H9 (cell line): ENCODE measurements around the gene CUEDC1. TPM values are rescaled to one million over a fixed set of nuclear protein-coding genes. Genes with fewer than 3 reads are reported as not detected.

ENCODE experiments used
- DNase-seq: peaks from one replicate; pipeline ENCODE4 v3.0.0-alpha.2; 2017
- H2AFZ ChIP-seq: one replicate; pipeline ENCODE4 v1.6.1; 2013; ENCODE audit warnings: mild to moderate bottlenecking, low read length, control low read depth, moderate library complexity
- H2AK5ac ChIP-seq: 2 replicates; pipeline ENCODE4 v1.6.1; 2013; ENCODE audit warnings: low read length, control low read depth, mixed read lengths; ENCODE audit not compliant: insufficient read length
- H2BK120ac ChIP-seq: one replicate; pipeline ENCODE4 v1.6.1; 2013; ENCODE audit warnings: low read depth, mild to moderate bottlenecking, low read length, control low read depth, inconsistent platforms; ENCODE audit not compliant: poor library complexity, severe bottlenecking
- H2BK12ac ChIP-seq: 2 replicates; pipeline ENCODE4 v1.6.1; 2013; ENCODE audit warnings: low read length, control low read depth, mixed read lengths, low read depth; ENCODE audit not compliant: insufficient read length
- H2BK15ac ChIP-seq: 2 replicates; pipeline ENCODE4 v1.6.1; 2013; ENCODE audit warnings: low read depth, low read length, control low read depth
- H2BK20ac ChIP-seq: one replicate; pipeline ENCODE4 v1.6.1; 2013; ENCODE audit warnings: low read depth, mild to moderate bottlenecking, low read length, control low read depth, inconsistent platforms; ENCODE audit not compliant: poor library complexity, severe bottlenecking
- H2BK5ac ChIP-seq: 2 replicates; pipeline ENCODE4 v1.6.1; 2013; ENCODE audit warnings: low read length, control low read depth, mixed read lengths; ENCODE audit not compliant: insufficient read length
- H3K14ac ChIP-seq: 2 replicates; pipeline ENCODE4 v1.6.1; 2013; ENCODE audit warnings: low read length, control low read depth; ENCODE audit not compliant: insufficient read depth
- H3K18ac ChIP-seq: 2 replicates; pipeline ENCODE4 v1.6.1; 2013; ENCODE audit warnings: low read depth, mild to moderate bottlenecking, mixed read lengths, low read length, control low read depth; ENCODE audit not compliant: insufficient read length
- H3K23ac ChIP-seq: 2 replicates; pipeline ENCODE4 v1.6.1; 2013; ENCODE audit warnings: low read length, control low read depth, mixed read lengths, low read depth; ENCODE audit not compliant: insufficient read length
- H3K23me2 ChIP-seq: 2 replicates; pipeline ENCODE4 v1.6.1; 2013; ENCODE audit warnings: low read depth, mild to moderate bottlenecking, mixed read lengths, low read length, control low read depth; ENCODE audit not compliant: insufficient read length, poor library complexity, severe bottlenecking
- H3K27ac ChIP-seq: 2 replicates; pipeline ENCODE4 v1.5.1; 2013; ENCODE audit warnings: low read length, control low read depth, mixed read lengths, low read depth; ENCODE audit not compliant: insufficient read length
- H3K27me3 ChIP-seq: 2 replicates; pipeline ENCODE4 v1.6.1; 2013; ENCODE audit warnings: low read length, control low read depth, inconsistent platforms; ENCODE audit not compliant: insufficient read depth
- H3K4ac ChIP-seq: 2 replicates; pipeline ENCODE4 v1.6.1; 2013; ENCODE audit warnings: low read depth, mild to moderate bottlenecking, control low read depth, inconsistent platforms, low read length, moderate library complexity
- H3K4me1 ChIP-seq: 2 replicates; pipeline ENCODE4 v1.6.1; 2013; ENCODE audit warnings: low read length, control low read depth, inconsistent platforms; ENCODE audit not compliant: insufficient read depth
- H3K4me2 ChIP-seq: 2 replicates; pipeline ENCODE4 v1.6.1; 2013; ENCODE audit warnings: low read length, control low read depth, mixed read lengths; ENCODE audit not compliant: insufficient read length, insufficient read depth
- H3K56ac ChIP-seq: 2 replicates; pipeline ENCODE4 v1.6.1; 2013; ENCODE audit warnings: low read depth, mild to moderate bottlenecking, mixed read lengths, low read length, control low read depth; ENCODE audit not compliant: insufficient read length
- H3K79me1 ChIP-seq: 2 replicates; pipeline ENCODE4 v1.6.1; 2013; ENCODE audit warnings: low read depth, mild to moderate bottlenecking, moderate library complexity, low read length, control low read depth, inconsistent platforms; ENCODE audit not compliant: insufficient read depth, poor library complexity, severe bottlenecking
- H3K79me2 ChIP-seq: 2 replicates; pipeline ENCODE4 v1.6.1; 2013; ENCODE audit warnings: low read length, control low read depth, inconsistent platforms; ENCODE audit not compliant: insufficient read depth
- H3K9ac ChIP-seq: 2 replicates; pipeline ENCODE4 v1.6.1; 2013; ENCODE audit warnings: low read length, control low read depth, mixed read lengths; ENCODE audit not compliant: insufficient read length; ENCODE audit errors: extremely low read depth
- H3K9me3 ChIP-seq: one replicate; pipeline ENCODE4 v1.6.1; 2013; ENCODE audit warnings: low read depth, low read length, inconsistent platforms; ENCODE audit not compliant: control insufficient read depth
- H3T11ph ChIP-seq: one replicate; pipeline ENCODE4 v1.6.1; 2013; ENCODE audit warnings: mild to moderate bottlenecking, low read length, control low read depth, inconsistent platforms
- H4K20me1 ChIP-seq: one replicate; pipeline ENCODE4 v1.6.1; 2013; ENCODE audit not compliant: control insufficient read depth, insufficient read length, insufficient read depth
- H4K5ac ChIP-seq: 2 replicates; pipeline ENCODE4 v1.6.1; 2013; ENCODE audit warnings: low read depth, mild to moderate bottlenecking, mixed read lengths, low read length, control low read depth; ENCODE audit not compliant: insufficient read length
- H4K8ac ChIP-seq: replicated peaks from 2 replicates; pipeline ENCODE4 v1.6.1; 2013; ENCODE audit warnings: low read length, control low read depth, mixed read lengths, low read depth; ENCODE audit not compliant: insufficient read length
- H4K91ac ChIP-seq: 2 replicates; pipeline ENCODE4 v1.6.1; 2013; ENCODE audit warnings: low read depth, mild to moderate bottlenecking, moderate library complexity, mixed read lengths, low read length, control low read depth; ENCODE audit not compliant: insufficient read length
- H3K27ac Mint-ChIP-seq, 3 experiments: 2 replicates in 2 of 3; 3 replicates in 1 of 3; pipeline ENCODE4 v1.8.0; 2020 to 2021; ENCODE audit warnings: mixed read lengths in 3 of 3, mild to moderate bottlenecking in 1 of 3, moderate library complexity in 1 of 3
- H3K27me3 Mint-ChIP-seq: 2 replicates; pipeline ENCODE4 v1.8.0; 2021; ENCODE audit warnings: low read depth, mild to moderate bottlenecking, moderate library complexity, mixed read lengths
- H3K36me3 Mint-ChIP-seq, 3 experiments: 2 replicates in 2 of 3; 3 replicates in 1 of 3; pipeline ENCODE4 v1.8.0; 2020 to 2021; ENCODE audit warnings: low read depth in 3 of 3, mixed read lengths in 3 of 3; ENCODE audit not compliant: insufficient read depth in 1 of 3
- H3K4me1 Mint-ChIP-seq, 2 experiments: 2 replicates each; pipeline ENCODE4 v1.8.0; 2020; ENCODE audit warnings: mixed read lengths in 2 of 2
- H3K4me3 Mint-ChIP-seq, 2 experiments: 2 replicates in 1 of 2; 3 replicates in 1 of 2; pipeline ENCODE4 v1.8.0; 2020 to 2021; ENCODE audit warnings: mild to moderate bottlenecking in 2 of 2, mixed read lengths in 2 of 2, moderate library complexity in 1 of 2
- H3K9me3 Mint-ChIP-seq, 2 experiments: 2 replicates in 1 of 2; 3 replicates in 1 of 2; pipeline ENCODE4 v1.8.0; 2020; ENCODE audit warnings: mild to moderate bottlenecking in 2 of 2, mixed read lengths in 2 of 2, moderate library complexity in 1 of 2
- WGBS: extraction: QIAGEN DNeasy Blood & Tissue Kit; methylation state at CpG from one replicate; pipeline ENCODE4 v1.1.7; 2013; ENCODE audit warnings: missing lambda C conversion rate, low lambda C conversion rate, mixed read lengths; ENCODE audit not compliant: insufficient read length; ENCODE audit errors: extremely low coverage; 5-methylcytosine and 5-hydroxymethylcytosine counted together
- total RNA-seq: library from RNA; stranded (reverse); gene quantifications from 2 replicates; pipeline ENCODE4 v1.2.1, GENCODE V29; 2021
- TF ChIP-seq, protein P1 (sequence below): fragments of 200-600 bp; sonication (generic); conservative IDR thresholded peaks from 3 replicates; pipeline ENCODE4 v1.8.0; 2021; ENCODE audit warnings: antibody characterized with exemption, mild to moderate bottlenecking

The CUEDC1 gene
- total RNA-seq, 1 experiment from 2014 or later: 7.3 TPM

DNA sequence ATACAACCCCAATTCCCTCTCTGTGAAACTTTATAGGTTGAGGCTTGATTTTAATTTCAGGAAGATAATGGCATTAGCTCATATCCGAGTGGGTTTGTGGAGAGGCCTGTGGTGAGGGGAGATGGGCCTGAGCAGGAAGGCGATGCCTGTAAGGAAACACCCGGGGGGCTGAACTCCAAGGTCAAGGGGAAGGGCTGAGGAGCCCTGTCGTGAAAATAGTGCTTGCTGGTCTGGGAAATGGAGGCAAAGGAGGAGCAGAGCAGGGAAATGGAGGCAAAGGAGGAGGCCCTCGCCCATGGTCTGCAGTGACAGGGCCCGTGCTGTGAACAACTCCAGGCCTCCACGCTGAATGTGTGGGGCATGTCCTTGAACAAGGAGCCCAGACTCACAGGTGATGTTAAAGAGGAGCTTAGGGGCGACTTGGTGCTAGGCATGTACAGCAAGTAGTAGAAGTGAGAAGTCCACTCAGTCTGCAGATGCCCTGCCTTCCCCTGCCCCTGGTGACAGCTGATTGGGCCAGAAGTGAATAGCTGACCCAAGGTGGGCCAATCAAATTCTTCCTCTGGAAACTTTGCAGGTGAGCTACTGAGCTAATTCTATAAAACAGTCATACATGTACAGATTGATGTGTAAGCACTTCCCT is 143.5 kb downstream of the CUEDC1 start:
- peak; percentile 52 for DNase-seq
- H3K4me1 ChIP-seq: no peaks in the 10 kb centered on the region
- no peaks in the 10 kb centered on the region for H3K9me3 Mint-ChIP-seq

More for the DNA sequence above, 143.5 kb downstream of the CUEDC1 start:
- no peaks in the 10 kb centered on the region for H3K79me1 ChIP-seq
- Mint-ChIP-seq H3K4me3 (no peak overlapping the region), H3K4me1 (peaks cover 5 to 18% of the 10 kb centered on the region in 2 experiments; a peak in 3 of 4 replicates), H3K36me3 (no peaks in the 10 kb centered on the region), H3K27ac (no peak overlapping the region; a peak in 1 of 7 replicates), H3K27me3 (peaks cover 28% of the 10 kb centered on the region)
- H3K4ac ChIP-seq: no peak overlapping the region
- no peaks in the 10 kb centered on the region for H4K20me1 ChIP-seq
- no peak overlapping the region for H2BK20ac ChIP-seq
- H4K8ac ChIP-seq: no peak overlapping the region
- H3T11ph ChIP-seq: no peak overlapping the region
- no peak overlapping the region for H3K56ac ChIP-seq
- no peak overlapping the region for H2BK120ac ChIP-seq
- no peak overlapping the region for H3K23ac ChIP-seq
- H2BK15ac ChIP-seq: no peak overlapping the region
- no peak overlapping the region for H2BK12ac ChIP-seq
- no peaks in the 10 kb centered on the region for H3K79me2 ChIP-seq
- no peak overlapping the region for H3K4me2 ChIP-seq
- WGBS: no CpG with 5 or more reads among the region's 8 CpGs
- H2AFZ ChIP-seq: no peak overlapping the region
- H2AK5ac ChIP-seq: no peak overlapping the region
- no peak overlapping the region for H2BK5ac ChIP-seq
- no peak overlapping the region for H3K27ac ChIP-seq
- no peak overlapping the region for H3K9ac ChIP-seq
- H3K14ac ChIP-seq: no peak overlapping the region; the same call in 1 of the 2 replicates
- H3K27me3 ChIP-seq: no peaks in the 10 kb centered on the region
- no peak overlapping the region for H4K5ac ChIP-seq
- H3K23me2 ChIP-seq: no peaks in the 10 kb centered on the region
- TF ChIP-seq, protein P1, sequence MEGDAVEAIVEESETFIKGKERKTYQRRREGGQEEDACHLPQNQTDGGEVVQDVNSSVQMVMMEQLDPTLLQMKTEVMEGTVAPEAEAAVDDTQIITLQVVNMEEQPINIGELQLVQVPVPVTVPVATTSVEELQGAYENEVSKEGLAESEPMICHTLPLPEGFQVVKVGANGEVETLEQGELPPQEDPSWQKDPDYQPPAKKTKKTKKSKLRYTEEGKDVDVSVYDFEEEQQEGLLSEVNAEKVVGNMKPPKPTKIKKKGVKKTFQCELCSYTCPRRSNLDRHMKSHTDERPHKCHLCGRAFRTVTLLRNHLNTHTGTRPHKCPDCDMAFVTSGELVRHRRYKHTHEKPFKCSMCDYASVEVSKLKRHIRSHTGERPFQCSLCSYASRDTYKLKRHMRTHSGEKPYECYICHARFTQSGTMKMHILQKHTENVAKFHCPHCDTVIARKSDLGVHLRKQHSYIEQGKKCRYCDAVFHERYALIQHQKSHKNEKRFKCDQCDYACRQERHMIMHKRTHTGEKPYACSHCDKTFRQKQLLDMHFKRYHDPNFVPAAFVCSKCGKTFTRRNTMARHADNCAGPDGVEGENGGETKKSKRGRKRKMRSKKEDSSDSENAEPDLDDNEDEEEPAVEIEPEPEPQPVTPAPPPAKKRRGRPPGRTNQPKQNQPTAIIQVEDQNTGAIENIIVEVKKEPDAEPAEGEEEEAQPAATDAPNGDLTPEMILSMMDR: no peak
- H3K9me3 ChIP-seq: no peaks in the 10 kb centered on the region
- H4K91ac ChIP-seq: no peak overlapping the region
- H3K18ac ChIP-seq: no peak overlapping the region

Other genes with a start within 250 kb of the CUEDC1 start
- gene CCDC182, start 210.1 kb downstream of the CUEDC1 start, total RNA-seq: not detected in 2 replicates
- gene MRPS23, start 105.4 kb downstream of the CUEDC1 start, total RNA-seq: 62.0 and 65.9 TPM in 2 replicates
- gene VEZF1, start 32.8 kb upstream of the CUEDC1 start, total RNA-seq: 57.7 and 58.1 TPM in 2 replicates
- 462 and 470 TPM in 2 replicates for gene SRSF1, start 51.8 kb upstream of the CUEDC1 start, total RNA-seq
- gene DYNLL2, start 128.0 kb upstream of the CUEDC1 start, total RNA-seq: 38.7 and 39.3 TPM in 2 replicates
- 0.11 and 0.15 TPM in 2 replicates for gene OR4D1, start 193.0 kb upstream of the CUEDC1 start, total RNA-seq
- gene OR4D2, start 211.6 kb upstream of the CUEDC1 start, total RNA-seq: not detected in 2 replicates
- gene EPX, start 237.3 kb upstream of the CUEDC1 start, total RNA-seq: not detected in 2 replicates